ENCODE results near the gene ZSCAN4. TPM values are rescaled to one million over a fixed set of nuclear protein-coding genes. Genes with fewer than 3 reads are reported as not detected.

The ZSCAN4 gene
- polyA plus RNA-seq, 1 donor from 2014 or later, result not detected

DNA sequence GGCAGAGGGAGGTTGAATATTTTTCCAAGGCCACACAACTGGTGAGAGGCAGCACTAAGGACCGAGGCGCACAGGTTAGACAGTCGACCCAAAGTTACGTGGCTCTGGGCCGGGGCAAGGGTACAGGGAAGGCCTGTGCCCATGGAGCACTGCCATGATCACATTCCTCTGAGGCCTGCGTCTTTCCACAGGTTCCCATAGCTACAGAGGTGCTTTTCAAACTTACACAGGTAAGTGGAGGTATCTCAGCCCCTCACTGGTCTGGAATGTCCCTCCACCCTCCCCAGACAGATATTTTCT is 35.0 kb upstream of the ZSCAN4 start:
- peak overlapping the region; percentile 78 for H3K27ac ChIP-seq (ENCODE audit: low read length)
- no peaks in the 10 kb centered on the region for H3K27me3 ChIP-seq (ENCODE audit: insufficient read depth, low read depth, low read length)
- no peaks in the 10 kb centered on the region for H3F3A ChIP-seq (ENCODE audit: insufficient read depth, low read length, poor library complexity, severe bottlenecking)
- H3K4me3 ChIP-seq (ENCODE audit: low read length), result peak overlapping the region; percentile 95
- TF ChIP-seq TAF1 (IDR thresholded peaks at IDR 0.05; ENCODE audit: low read depth) (no peak), REST (IDR thresholded peaks at IDR 0.05; ENCODE audit: borderline replicate concordance) (no peak), EZH2 (IDR thresholded peaks at IDR 0.05; ENCODE audit: borderline replicate concordance, insufficient read depth, low read length, poor library complexity, severe bottlenecking) (no peak), MXI1 (conservative IDR thresholded peaks at IDR 0.05; ENCODE audit: poor library complexity, severe bottlenecking) (no peak), EP300 (conservative IDR thresholded peaks at IDR 0.05; ENCODE audit: poor library complexity, severe bottlenecking) (no peak), RAD21 (conservative IDR thresholded peaks at IDR 0.05) (no peak), CTCF (IDR thresholded peaks at IDR 0.05; ENCODE audit: poor library complexity, severe bottlenecking) (no peak), POLR2AphosphoS5 (IDR thresholded peaks at IDR 0.05) (no peak), SMC3 (conservative IDR thresholded peaks at IDR 0.05; ENCODE audit: poor library complexity) (no peak)
- H4K20me1 ChIP-seq (ENCODE audit: insufficient read depth), result no peaks in the 10 kb centered on the region
- H3K79me2 ChIP-seq (replicated peaks; ENCODE audit: insufficient read depth, low read length), result peaks cover 42% of the 10 kb centered on the region
- H3K4me2 ChIP-seq (ENCODE audit: low read length), result peak overlapping the region; percentile 74
- peak overlapping the region; percentile 86 for H3K9ac ChIP-seq (ENCODE audit: low read length)
- H3K9me3 ChIP-seq (ENCODE audit: low read length), result peaks cover 6% of the 10 kb centered on the region
- peaks cover 32% of the 10 kb centered on the region for H3K36me3 ChIP-seq (ENCODE audit: insufficient read depth, low read length)
- H2AFZ ChIP-seq (ENCODE audit: low read depth, low read length), result peak overlapping the region; percentile 48
- no peaks in the 10 kb centered on the region for H3K9me2 ChIP-seq (ENCODE audit: insufficient read depth, low read length)

DNA sequence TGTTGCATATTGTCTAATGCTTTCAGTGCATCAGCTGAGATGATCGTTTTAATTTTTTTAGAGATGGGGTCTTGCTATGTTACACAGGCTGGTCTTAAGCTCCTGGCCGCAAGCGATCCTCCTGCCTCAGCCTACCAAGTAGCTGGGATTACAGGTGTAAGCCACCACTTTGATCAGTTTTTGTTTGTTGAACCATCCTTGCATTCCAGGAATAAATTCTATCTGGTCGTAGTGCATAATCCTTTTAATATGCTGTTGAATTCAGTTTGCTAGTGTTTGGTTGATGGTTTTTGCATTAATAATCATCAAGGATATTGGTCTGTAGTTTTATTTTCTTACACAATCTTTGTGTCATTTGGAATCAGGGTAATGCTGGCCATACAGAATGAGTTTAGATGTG is 31.4 kb upstream of the ZSCAN4 start:
- Histone ChIP-seq H4K20me1 (ENCODE audit: insufficient read depth) (no peaks in the 10 kb centered on the region), H3K9ac (ENCODE audit: low read length) (no peak overlapping the region), H3K9me3 (ENCODE audit: low read length) (peaks cover 5% of the 10 kb centered on the region), H3K36me3 (ENCODE audit: insufficient read depth, low read length) (peaks cover 52% of the 10 kb centered on the region), H3K4me2 (ENCODE audit: low read length) (no peak overlapping the region), H3K27me3 (ENCODE audit: insufficient read depth, low read depth, low read length) (no peaks in the 10 kb centered on the region), H3K79me2 (replicated peaks; ENCODE audit: insufficient read depth, low read length) (peaks cover 42% of the 10 kb centered on the region), H3K4me3 (ENCODE audit: low read length) (no peak overlapping the region), H3F3A (ENCODE audit: insufficient read depth, low read length, poor library complexity, severe bottlenecking) (no peaks in the 10 kb centered on the region), H3K9me2 (ENCODE audit: insufficient read depth, low read length) (no peaks in the 10 kb centered on the region), H3K27ac (ENCODE audit: low read length) (no peak overlapping the region), H2AFZ (ENCODE audit: low read depth, low read length) (no peak overlapping the region)
- TF ChIP-seq MXI1 (conservative IDR thresholded peaks at IDR 0.05; ENCODE audit: poor library complexity, severe bottlenecking) (no peak), EZH2 (IDR thresholded peaks at IDR 0.05; ENCODE audit: borderline replicate concordance, insufficient read depth, low read length, poor library complexity, severe bottlenecking) (no peak), EP300 (conservative IDR thresholded peaks at IDR 0.05; ENCODE audit: poor library complexity, severe bottlenecking) (no peak), TAF1 (IDR thresholded peaks at IDR 0.05; ENCODE audit: low read depth) (no peak), POLR2AphosphoS5 (IDR thresholded peaks at IDR 0.05) (no peak), SMC3 (conservative IDR thresholded peaks at IDR 0.05; ENCODE audit: poor library complexity) (no peak), CTCF (IDR thresholded peaks at IDR 0.05; ENCODE audit: poor library complexity, severe bottlenecking) (no peak), RAD21 (conservative IDR thresholded peaks at IDR 0.05) (no peak), REST (IDR thresholded peaks at IDR 0.05; ENCODE audit: borderline replicate concordance) (no peak)
